Midbrain (tissue), 1 donor: ENCODE data around the gene S100A12.

Experiments used
- DNase-seq: peaks from one replicate; lab custom pipeline; 2025; lab: John Stamatoyannopoulos, UW

The S100A12 gene

DNA sequence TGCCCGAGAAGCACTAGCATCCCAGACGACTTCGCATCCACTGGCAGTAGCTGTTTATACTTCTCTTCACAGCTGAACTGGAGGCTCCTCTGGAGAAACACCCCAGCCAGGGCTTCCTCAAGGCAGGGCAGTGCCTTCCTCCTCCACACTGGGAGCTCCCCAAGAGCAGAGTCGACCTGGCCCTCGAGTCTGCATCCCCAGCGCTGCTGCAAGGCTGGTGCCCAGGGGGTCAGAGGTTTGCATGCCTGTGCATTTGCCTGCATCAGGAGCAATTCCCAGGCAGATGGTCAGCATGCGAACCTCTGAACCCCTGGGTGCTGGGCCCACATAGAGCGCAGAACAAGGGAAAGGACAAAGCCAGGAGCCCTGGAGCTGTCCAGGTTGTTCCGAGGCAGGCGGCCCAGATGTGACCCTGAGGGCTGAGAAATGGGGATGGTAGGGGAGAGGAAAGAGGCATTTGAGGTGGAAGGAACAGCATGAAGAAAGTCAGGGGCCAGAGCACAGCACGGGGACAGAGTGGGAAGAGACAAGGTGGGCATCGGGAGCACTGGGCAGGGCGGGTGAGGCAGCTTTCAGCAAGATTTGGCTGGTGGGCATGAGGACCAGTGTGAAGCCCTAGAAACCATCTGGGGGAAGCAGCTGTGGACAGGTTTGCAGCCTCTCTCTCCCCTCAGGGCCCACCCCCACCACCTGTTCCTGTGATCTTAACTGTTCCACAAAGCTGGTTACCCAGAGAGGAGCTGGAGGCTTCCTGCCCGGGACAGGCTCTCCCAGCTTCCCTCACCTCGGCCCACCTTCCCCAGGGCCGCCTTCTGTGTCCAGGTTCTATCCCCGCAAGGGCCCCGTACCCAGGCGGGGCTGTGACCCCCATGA, 21.9 kb upstream of the S100A12 start:
- DNase-seq: no peak

DNA sequence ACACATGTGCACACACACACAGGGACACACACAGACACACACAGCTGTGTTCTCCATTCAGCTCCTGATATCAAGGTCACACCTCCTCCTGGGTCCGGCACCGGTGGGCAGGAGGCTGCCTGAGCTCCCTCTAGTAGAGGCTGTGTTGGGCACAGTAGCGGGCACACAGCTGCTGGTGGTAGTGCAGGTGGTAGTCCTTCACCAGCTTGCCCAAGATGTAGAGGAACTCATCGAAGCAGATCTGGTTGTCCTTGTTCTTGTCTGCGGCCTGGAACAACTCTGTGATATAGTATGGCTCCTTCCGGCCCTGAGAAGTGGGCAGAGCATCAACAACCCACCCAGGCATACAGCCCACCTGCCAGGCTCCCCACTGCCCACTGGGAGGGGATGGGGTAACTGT, 21.0 kb upstream of the S100A12 start:
- DNase-seq: no peak

DNA sequence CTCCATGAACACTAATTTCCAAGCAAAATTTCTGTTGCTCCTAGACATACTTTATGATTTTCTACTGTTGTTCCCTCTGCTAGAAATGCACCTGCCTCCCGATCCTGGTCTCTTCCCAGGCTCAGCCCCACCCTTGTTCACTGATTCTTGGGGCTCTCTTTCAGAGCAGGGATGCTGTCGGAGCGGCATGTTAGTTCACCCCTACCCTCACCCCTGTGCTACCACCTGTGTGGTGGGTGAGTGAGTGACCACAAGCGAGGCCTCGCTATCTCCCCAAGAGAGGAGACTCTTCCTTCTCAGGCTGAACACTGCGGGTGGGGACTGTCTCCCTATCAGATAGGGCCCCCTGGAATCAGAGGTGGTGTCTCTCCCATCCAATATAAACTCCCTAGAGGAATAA, 20.4 kb upstream of the S100A12 start:
- DNase-seq: no peak

DNA sequence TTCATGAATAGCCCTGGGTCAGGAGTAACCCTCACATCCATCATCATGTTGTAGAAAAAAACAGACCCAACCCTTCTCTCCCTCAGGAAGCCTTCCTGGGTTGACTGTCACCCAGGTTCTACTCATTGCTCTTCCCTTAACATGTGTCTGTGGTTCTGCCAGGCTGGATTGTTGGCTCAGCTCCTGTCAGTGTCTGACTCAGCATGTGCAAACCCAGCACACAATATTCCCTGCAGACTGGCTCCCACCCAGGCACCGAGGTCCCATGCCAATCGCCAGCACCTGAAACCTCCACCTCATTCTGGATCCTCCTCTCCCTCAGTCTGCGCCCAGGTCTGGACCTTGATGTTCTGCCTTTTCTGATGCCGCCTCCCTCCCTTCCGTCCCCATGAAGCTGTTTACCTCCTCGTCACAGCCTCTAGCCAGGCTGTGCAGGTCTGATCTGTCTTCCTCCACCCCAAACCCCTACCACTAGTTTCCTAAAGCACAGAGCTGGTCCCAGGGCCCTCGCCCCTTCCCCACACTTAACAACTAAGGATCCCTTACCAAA, 19.8 kb upstream of the S100A12 start:
- no peak for DNase-seq

DNA sequence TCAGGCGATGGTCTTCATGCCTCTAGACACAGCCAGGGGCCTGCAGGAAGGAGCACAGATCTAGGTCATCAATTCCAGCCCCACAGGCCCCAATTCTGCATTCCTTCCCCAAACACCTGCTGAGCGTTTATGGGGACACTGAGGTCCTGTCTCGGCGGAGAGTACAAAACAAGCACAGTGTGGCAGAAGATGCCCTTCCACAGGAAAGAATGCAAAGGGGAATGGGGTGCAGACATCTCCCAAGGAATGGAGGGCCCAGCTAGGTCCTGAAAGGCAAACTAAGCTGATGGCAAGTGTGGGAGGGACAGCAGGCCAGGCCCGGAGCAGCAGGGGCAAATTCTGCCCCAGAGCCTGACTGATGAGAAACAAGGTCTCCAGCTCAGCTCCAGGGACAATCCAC, 19.0 kb upstream of the S100A12 start:
- DNase-seq: no peak

DNA sequence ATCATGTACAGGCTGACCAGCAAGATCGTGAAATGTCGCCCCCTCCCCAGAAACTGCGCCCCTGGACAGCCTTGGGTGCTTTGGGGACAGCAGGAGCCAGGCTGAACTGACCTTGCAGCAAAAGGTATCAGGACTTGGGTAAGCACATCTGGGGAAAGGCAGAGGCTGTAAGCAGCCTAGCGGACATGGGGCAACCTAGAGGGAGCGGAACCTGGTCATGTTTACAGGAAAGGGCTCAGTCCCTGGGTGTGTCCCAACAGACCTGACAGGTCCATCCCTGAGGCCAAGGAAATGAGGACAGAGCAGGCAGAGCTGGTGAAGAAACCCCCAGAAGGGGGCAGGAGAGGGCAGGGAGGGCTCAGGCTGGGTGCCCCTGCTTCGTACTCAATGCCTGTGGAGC, 18.5 kb upstream of the S100A12 start:
- DNase-seq: no peak

DNA sequence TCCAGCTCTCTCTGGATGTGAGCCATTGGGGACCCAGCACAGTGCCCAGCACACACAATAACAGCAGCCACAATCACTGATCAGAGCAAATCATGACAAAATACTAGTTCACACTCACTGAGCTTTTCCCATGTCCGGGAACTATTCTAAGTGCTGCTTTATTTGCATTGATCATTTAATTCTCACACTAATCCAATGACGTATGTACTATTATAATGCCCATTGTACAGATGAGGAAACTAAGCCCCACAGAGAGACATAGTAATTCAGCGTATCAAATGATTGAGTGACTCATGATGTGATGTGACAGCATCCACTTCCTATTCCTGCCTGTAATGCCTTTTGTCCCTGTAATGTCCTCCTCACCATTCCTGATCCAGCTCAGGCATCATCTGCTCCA, 17.4 kb upstream of the S100A12 start:
- DNase-seq: no peak

DNA sequence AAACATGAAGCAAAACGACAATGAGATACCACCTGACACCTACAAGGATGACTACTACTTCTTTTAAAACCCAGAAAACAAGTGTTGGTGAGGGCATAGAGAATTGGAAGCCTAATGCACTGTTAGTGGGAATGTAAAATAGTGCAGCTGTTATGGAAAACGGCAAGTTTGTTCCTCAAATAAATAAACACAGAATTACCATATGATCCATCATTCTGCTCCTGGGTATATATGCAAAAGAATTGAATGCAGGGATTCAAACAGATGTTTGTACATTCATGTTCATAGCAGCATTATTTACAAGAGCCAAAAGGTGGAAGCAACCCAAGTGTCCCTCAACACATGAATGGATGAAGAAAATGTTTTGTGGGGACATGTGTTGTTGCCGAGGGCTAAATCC, 16.8 kb upstream of the S100A12 start:
- DNase-seq: no peak

DNA sequence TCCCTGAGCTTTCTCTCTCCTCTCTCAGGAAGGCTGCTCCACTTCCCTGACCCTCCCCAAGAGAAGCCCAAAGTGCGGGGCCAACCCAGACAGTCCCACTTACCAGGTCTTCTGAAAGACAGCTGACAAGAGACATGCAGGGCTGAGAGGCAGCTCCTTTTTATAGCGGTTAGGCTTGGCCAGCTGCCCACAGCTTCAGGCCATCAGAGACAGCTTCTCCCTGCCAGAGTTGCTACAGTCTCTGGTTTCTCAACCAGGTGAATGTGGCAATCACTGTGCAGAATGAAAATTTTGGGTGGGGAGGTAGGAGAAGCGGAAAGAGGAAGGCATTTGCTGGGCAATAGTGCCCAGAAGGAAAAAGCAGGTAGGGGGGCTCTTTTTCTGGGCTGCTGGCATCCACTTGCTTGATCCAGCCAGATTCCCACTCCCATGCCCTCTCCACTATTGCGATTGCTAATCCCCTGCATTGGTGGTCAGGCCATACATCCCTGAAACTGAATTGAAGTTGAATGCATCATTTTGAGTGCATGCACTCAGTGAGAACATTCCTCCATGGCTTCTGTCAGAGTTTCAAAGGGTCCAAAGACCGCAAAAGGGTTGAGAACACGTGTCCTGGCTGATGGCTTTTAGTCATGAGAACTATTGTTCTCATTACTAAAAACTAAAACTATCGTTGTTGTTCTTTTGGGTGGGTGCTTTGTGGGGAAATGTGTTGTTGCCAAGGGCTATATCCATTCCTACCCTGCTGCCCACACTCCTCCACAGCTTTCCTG, 15.7 kb upstream of the S100A12 start, which contains the start of gene S100A8:
TSS of gene S100A8 (minus strand) at position 136 of the 773 bp plus-strand sequence. CDS start 538 bp downstream, outside the sequence.
- DNase-seq: peak; percentile 2

DNA sequence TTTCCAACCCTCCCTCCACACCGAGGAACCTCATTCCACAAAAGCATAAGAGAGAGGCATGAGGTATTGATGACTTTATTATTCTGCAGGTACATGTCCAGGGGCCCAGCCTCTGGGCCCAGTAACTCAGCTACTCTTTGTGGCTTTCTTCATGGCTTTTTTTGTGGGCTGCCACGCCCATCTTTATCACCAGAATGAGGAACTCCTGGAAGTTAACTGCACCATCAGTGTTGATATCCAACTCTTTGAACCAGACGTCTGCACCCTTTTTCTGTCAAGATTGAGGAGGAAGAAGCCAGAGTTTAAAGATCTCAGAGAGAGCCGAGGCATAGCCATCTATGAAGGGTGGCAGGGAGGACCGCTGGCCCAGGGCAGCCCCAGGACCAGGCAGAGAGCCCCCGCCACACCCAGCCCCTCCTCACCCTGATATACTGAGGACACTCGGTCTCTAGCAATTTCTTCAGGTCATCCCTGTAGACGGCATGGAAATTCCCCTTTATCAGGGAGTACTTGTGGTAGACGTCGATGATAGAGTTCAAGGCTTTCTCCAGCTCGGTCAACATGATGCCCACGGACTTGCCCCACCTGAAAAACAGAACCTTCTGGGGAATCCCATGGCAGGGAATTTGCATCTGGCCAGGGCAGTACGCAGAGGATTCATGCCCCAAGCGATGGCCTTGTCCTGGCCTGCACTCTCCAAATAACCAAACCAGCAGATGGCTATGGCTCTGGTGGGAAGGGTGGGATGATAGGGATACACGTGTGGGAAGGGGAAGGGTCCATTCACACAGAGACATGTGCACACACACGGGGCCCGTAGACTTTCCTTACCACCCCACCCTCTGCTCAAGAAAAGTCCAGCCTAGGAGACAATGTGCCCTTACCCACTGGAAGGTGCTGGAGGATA, 14.8 kb upstream of the S100A12 start:
- DNase-seq: no peak

DNA sequence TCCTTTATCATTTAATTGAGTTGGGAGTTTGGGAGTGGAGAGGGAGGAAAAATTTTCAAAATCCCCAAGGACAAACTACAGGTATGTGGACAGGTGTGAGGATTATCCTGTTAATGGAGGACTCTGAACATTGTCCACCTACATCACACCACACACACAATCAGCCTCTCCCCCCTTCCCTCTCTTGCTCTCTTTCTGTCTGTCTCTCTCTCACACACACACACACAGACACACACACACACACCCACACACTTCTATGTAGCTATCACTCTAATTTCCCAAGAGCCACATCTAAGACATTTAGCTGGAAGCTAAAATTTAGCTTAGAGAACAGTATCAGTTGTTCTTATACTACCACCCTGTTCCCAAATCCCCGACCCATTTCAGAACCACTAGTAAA, 14.0 kb upstream of the S100A12 start:
- DNase-seq: no peak

DNA sequence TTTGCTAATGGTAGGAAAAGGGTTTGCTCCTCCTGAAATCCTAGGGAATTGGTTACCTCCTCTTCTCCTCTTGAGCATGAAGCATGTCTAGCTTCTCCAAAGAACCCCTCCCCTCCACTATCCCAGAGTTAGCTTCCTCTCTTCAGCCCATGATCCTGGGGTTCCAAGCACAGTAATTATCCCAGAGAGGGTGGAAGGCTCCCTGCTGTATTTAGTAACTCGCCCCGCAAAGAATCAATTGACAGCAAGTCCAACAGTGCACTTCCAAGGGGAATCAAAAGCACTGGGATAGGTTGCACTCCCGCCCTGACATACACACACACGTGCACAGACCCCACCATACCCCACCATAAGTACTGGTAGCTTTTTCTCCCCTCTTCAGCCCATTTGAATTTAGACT, 12.4 kb upstream of the S100A12 start:
- DNase-seq: no peak

DNA sequence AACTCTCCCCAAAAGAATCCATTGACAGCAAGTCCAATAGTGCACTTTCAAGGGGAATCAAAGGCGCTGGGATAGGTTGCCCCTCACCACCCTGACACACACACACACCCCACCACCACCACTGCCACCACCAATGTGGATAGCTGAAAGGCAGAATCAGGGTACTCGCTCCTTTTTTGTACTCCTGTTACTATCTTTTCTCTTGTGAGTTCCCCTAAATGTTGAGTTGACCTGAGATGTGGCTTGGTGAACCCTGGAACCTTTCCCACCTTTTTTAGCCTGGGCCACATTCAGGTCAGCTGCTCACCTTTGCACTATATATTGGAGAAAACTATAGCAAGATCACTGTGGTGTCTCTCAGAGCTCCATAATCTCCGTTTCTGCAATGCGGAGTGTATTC, 11.6 kb upstream of the S100A12 start:
- DNase-seq: no peak

DNA sequence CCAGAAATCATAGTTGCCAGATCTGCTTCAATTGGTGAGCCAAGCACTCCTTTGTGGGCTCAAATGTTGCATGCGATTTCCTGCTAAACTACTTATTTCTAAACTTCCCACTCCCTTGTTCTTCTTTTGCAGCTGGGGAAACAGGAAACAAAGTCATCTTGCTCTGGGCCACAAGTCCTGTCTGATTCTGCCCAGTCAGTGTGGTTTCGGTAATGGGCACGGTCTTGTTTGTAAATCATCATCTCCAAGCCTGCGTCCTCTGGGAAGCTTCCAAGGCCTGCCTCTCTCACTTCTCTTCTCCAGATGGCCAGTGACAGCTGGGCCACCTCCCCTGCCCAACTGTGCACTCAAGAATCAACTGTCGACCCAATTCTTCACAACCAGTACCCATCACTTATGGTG, 11.1 kb upstream of the S100A12 start:
- peak; percentile 7 for DNase-seq

DNA sequence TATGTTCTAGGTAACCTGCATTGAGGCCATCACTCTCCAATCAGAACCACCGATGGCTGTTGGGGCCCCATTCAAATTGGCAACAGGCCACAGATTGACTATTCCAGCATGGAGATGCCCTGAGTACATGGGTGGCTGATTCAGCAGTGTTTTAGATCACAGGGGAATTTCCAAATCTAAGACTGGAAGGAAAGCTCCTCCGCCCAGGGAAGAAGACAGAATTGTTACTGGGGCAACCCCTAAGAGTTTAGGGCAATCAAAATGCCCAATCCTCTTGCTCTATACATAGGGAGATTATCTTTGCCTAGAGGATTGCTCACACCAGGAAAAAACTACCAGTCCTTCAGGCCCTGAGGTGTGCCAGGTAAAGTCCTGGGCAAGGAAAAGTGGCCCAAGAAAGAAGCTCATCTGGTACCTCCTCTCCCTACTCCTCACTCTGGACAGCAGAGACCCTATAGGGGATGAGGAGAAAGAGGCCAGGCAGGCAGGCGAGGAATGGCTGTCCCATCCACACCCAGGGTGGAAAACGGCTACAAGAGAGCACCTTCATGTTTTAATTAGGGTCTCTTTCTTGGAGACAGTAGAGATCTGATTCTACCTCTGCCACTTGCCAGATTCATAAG, 9.6 kb upstream of the S100A12 start:
- no peak for DNase-seq

DNA sequence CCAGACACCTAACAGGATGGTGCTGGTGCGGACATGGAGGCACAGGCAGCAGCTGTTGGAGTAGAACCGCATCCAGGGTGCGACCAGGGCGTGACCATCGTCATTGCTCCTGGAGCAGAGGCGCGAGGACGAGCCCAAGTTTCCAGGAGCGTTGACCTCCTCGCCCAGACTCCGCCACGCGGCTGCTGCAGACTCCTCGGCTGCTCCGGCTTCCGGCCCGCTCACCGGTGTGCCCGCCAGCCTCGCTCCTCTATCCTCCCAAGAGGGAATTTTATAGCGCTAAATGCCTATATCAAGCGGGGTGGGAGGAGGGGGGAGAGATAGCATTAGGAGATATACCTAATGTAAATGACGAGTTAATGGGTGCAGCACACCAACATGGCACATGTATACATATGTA, 5.3 kb upstream of the S100A12 start:
- DNase-seq: no peak

DNA sequence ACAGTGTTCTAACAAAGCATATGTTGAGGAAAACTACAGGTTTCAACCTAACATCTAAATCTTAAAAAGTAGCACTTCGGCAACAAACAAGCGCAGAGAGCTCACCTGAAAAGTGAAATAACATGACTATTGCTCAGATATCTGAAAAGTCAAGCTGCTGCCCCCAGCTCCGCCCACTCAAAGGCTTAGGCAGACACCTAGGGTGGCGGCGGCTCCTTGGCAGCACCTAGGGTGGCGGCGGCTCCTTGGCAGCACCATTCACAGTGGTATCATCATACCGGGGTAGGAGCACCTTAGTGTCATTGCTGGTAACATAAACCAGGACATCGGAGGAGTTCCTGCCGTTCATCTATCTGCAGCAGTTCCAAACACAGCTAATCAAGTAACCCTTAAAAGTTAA, 4.2 kb upstream of the S100A12 start:
- no peak for DNase-seq

DNA sequence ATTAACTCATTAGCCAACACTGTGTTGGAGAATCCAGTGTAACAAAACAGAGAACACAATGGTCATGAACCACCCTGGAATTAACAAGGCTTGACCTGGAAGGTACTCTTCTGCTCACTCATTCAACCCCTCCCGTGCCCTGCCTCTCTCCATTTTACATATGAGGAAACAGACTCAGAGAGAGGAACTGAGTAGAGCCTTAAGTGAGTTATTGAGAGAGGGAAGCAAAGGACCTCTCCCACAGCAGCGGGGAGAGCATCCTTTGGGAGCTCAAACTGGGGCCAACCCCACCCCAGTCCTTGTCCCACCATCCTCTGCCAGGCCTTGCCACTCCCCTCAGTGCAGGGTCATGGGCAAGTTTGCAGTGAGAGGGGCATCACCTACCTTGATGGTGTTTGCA, 1.4 kb downstream of the S100A12 start:
- DNase-seq: no peak

DNA sequence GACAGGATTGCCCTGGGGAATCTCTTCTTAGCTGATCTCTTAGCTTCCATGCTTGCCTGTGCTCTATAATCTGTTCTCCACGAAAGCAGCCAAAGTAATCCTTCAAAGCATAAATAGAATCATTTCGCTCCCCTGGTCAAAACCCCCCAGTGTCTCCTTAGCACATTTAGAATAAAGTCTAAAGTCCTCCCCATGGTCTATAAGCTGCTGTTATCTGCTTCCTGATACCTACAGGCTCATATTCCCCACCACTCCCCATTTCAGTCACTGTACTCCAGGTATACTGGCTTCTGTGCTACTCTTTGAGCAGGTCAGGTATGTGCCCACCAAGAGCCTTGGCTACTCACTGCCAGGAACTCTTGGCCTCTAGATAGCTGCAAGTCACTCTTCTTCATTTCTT, 2.9 kb downstream of the S100A12 start:
- no peak for DNase-seq

DNA sequence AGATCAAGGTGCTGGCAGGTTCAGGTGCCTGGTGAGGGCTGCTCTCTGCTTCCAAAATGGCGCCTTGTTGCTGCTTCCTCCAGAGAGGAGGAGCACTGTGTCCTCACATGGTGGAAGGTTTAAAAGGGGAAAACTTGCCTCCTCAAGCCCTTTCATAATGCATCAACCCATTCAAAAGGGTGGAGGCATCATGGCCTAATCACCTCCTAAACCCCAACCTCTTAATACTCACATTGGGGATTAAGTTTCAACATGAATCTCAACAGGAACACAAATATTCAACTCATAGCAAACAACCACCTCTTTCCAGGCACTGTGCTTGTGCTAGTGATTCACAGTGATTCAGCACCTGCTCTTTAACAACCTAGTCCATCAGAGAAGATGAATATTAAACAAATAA, 4.2 kb downstream of the S100A12 start:
- no peak for DNase-seq

DNA sequence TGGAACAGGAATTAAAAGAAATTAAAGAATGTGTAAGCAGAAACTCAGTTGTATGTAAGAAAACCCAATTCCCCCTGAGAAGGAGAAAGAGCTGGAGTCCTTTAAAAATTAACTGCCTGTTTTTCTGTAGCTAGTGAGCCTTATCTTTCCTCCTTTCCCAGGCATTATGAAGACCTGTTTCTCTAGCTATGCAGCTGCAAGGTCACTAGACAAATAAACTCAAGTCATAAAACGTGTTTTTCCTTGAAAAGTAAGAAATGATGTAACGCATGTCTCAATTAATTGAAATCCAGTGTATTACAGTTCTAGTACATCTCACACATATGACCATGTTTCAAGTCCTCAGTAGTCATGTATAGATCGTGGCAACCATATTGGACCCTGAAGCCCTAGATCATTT, 5.3 kb downstream of the S100A12 start:
- DNase-seq: no peak

DNA sequence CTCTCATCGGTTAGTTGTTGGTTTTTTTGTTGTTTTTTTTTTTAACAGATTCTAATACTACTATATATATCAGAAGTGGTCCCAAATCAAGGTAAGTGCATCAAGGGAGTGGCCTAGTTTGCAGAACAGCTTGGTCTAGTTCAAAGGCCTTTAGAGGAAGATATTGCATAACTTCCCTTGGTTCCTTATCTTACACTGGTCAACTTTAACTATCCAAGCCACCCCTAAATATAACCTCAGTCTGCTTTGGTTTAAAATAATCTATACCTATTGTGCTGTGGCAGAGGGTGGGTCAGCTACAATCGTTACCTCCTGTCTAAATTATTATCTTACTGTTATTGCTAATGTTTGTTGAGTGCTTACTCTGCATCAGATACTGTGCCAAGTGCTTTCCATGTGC, 6.9 kb downstream of the S100A12 start:
- no peak for DNase-seq
